Naive thymus-derived CD4-positive, alpha-beta T cell (primary cell): ENCODE measurements around the gene EIF3B. TPM values are rescaled to one million over a fixed set of nuclear protein-coding genes. Genes with fewer than 3 reads are reported as not detected.
A peak's percentile ranks its signal among the peaks of the same experiment; 100 is the strongest.

ENCODE experiments used
- ATAC-seq: fragments of 150-1000 bp; cut with Tn5 transposase; 2 replicates; pipeline ENCODE4 v1.10.0; 2021; ENCODE audit warnings: mild to moderate bottlenecking, moderate library complexity
- CTCF ChIA-PET: fragments of 350-600 bp; sonication (Branson Sonifier 250); formaldehyde crosslinking; loops from one replicate; lab custom pipeline; 2021; ENCODE audit warnings: antibody characterized with exemption; lab: Charles Lee
- POLR2A ChIA-PET: fragments of 350-600 bp; sonication (Branson Sonifier 250); formaldehyde crosslinking; loops from one replicate; lab custom pipeline; 2021; ENCODE audit warnings: antibody characterized with exemption, inconsistent platforms; lab: Charles Lee
- DNase-seq, 9 donors: peaks; one replicate each; pipeline versions ENCODE4 v3.0.0 to v3.0.0-alpha.2; 2020 to 2022; ENCODE audit warnings: mixed read lengths in 1 of 9
- H3K27ac ChIP-seq: one replicate; pipeline ENCODE4 v1.7.0; 2013; ENCODE audit warnings: mild to moderate bottlenecking, low read depth, low read length, moderate library complexity
- H3K27me3 ChIP-seq, 2 donors: one replicate each; pipeline ENCODE4 v1.7.0; 2013; ENCODE audit warnings: low read length in 2 of 2, mild to moderate bottlenecking in 2 of 2, moderate library complexity in 2 of 2; ENCODE audit not compliant: control insufficient read depth in 2 of 2, insufficient read depth in 2 of 2
- H3K36me3 ChIP-seq, 3 experiments: 1 replicate in 2 of 3; 2 replicates in 1 of 3; pipeline ENCODE4 v1.7.0; 2013; ENCODE audit warnings: low read length in 3 of 3, mild to moderate bottlenecking in 3 of 3, moderate library complexity in 1 of 3; ENCODE audit not compliant: insufficient read depth in 3 of 3, control insufficient read depth in 2 of 3
- H3K4me1 ChIP-seq, 2 donors: one replicate each; pipeline ENCODE4 v1.7.0; 2013; ENCODE audit warnings: low read length in 2 of 2, mild to moderate bottlenecking in 2 of 2, moderate library complexity in 1 of 2; ENCODE audit not compliant: control insufficient read depth in 2 of 2, insufficient read depth in 2 of 2
- H3K4me3 ChIP-seq: 2 replicates; pipeline ENCODE4 v1.7.0; 2013; ENCODE audit warnings: mild to moderate bottlenecking, low read length
- H3K9me3 ChIP-seq, 3 experiments: 1 replicate in 2 of 3; 2 replicates in 1 of 3; pipeline ENCODE4 v1.7.0; 2013; ENCODE audit warnings: low read length in 3 of 3; ENCODE audit not compliant: control insufficient read depth in 2 of 3
- H3K27ac Mint-ChIP-seq, 9 donors: one replicate each; pipeline ENCODE4 v1.8.0; 2020 to 2022; ENCODE audit warnings: mixed read lengths in 9 of 9, mild to moderate bottlenecking in 8 of 9, moderate library complexity in 5 of 9, inconsistent platforms in 2 of 9
- H3K27me3 Mint-ChIP-seq, 5 donors: one replicate each; pipeline ENCODE4 v1.8.0; 2021 to 2022; ENCODE audit warnings: mixed read lengths in 5 of 5, mild to moderate bottlenecking in 1 of 5
- H3K36me3 Mint-ChIP-seq, 5 donors: one replicate each; pipeline ENCODE4 v1.8.0; 2020 to 2022; ENCODE audit warnings: mixed read lengths in 5 of 5, mild to moderate bottlenecking in 3 of 5, inconsistent platforms in 1 of 5
- H3K4me1 Mint-ChIP-seq, 7 donors: one replicate each; pipeline ENCODE4 v1.8.0; 2020 to 2022; ENCODE audit warnings: mixed read lengths in 7 of 7, mild to moderate bottlenecking in 3 of 7, inconsistent platforms in 1 of 7
- H3K4me3 Mint-ChIP-seq, 10 donors: one replicate each; pipeline ENCODE4 v1.8.0; 2020 to 2022; ENCODE audit warnings: mild to moderate bottlenecking in 10 of 10, mixed read lengths in 10 of 10, moderate library complexity in 6 of 10, inconsistent platforms in 2 of 10
- H3K9me3 Mint-ChIP-seq, 11 donors: one replicate each; pipeline ENCODE4 v1.8.0; 2020 to 2022; ENCODE audit warnings: mixed read lengths in 11 of 11, mild to moderate bottlenecking in 4 of 11, inconsistent platforms in 1 of 11, moderate library complexity in 1 of 11
- intact Hi-C, 2 donors: fragments of 100-400 bp; cut with micrococcal nuclease; formaldehyde crosslinking; loops; one replicate each; pipeline ENCODE4 v1.15.1; 2023
- polyA plus RNA-seq, 2 donors: library from polyadenylated mRNA; unstranded; fragments of 300-500 nt; fragmentation: Illumina TruSeq; gene quantifications; one replicate each; pipeline ENCODE4 v1.2.3, GENCODE V29; 2021
- total RNA-seq, 6 experiments: library from RNA in 5 of 6; stranded (reverse) in 5 of 6; gene quantifications; 1 replicate in 5 of 6; 2 replicates in 1 of 6; pipeline ENCODE4 v1.2.3 and lab custom pipeline; 2021 to 2026

EIF3B gene
- total and polyA plus RNA-seq, 7 experiments from 2014 or later, result 78.0 to 189 (median 157) TPM

DNA sequence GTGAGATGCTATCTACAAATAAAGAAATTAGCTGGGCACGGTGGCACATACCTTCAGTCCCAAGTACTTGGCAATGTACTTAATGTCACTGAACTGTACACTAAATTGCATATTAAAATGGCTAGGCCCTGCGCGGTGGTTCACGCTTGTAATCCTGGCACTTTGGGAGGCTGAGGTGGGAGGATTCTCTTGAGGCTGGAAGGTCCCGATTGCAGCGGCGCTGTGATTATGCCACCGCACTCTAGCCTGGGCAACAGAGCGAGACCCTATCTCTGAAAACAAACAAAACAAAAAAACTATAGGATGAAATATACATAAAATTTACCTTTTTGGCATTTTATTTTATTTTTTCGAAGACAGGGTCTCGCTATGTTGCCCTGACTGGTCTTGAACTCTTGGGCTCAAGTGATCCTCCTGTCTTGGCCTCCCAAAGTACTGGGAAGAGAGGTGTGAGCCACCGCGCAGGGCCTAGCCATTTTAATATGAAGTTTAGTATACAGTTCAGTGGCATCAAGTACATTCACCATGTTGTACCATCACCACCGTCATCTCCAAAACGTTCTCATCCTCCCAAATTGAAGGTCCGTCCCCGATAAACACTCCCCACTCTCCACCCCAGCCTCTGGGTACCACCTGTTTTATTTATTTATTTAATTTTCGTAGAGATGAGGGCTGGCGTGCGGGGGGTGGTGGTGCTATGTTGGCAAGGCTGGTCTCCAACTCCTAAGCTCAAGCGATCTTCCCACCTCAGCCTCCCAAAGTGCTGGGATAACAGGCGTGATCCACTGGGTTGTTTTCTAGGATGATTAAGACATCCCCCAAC lies 1.3 kb upstream of the EIF3B start:
- intact Hi-C loops, result loop anchor here (10.0 kb wide), 2 partner anchors 429 to 1539 kb away; no protein-coding TSS in a partner anchor
- ChIA-PET POLR2A (interaction anchor here (0.7 to 1.5 kb wide), 9 partner anchors 54 to 821 kb away, joined by 3 to 14 read pairs (median 5); partner anchors contain the start of genes MAD1L1, MRM2 and NUDT1), CTCF (no interaction called here)
- H3K4me1 Mint-ChIP-seq, result peaks cover 12 to 37% (median 26%) of the 10 kb centered on the region in 7 donors
- peaks cover 0 to 3% (median 0%) of the 10 kb centered on the region in 5 donors for H3K27me3 Mint-ChIP-seq
- H3K4me3 Mint-ChIP-seq, result peak overlapping the region; percentile 88 to 100 (median 94)
- Histone ChIP-seq H3K9me3 (no peaks in the 10 kb centered on the region), H3K27me3 (no peaks in the 10 kb centered on the region), H3K4me1 (peaks cover 25 to 31% of the 10 kb centered on the region in 2 donors), H3K36me3 (peaks cover 0 to 10% (median 0%) of the 10 kb centered on the region in 3 experiments), H3K27ac (peak overlapping the region; percentile 97), H3K4me3 (peak overlapping the region; percentile 76)
- H3K36me3 Mint-ChIP-seq, result peaks cover 3 to 5% (median 5%) of the 10 kb centered on the region in 5 donors
- DNase-seq (no peak), ATAC-seq (no peak)
- H3K9me3 Mint-ChIP-seq, result no peaks in the 10 kb centered on the region
- H3K27ac Mint-ChIP-seq, result peak overlapping the region; percentile 98 to 100 (median 100)

DNA sequence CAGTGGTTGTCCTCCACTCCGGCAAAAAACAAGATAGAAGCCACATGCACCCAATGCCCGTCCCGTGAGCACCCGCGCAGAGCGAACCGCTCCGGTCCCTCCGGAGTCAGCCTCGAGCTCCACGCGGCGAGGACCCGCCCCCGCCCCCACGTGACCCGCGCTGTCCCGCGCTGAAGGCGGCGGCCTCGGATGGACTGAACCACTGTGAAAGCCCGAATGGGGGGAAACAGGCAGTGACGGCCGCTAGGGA lies 766 bp upstream of the EIF3B start:
- ATAC-seq (peak; percentile 81), DNase-seq (peak in 2 of 9 donors; percentile 85 to 87)
- H3K27ac Mint-ChIP-seq, result peak overlapping the region; percentile 98 to 100 (median 100)
- peak overlapping the region; percentile 88 to 100 (median 94) for H3K4me3 Mint-ChIP-seq
- Histone ChIP-seq H3K4me3 (peak overlapping the region; percentile 76), H3K27ac (peak overlapping the region; percentile 97), H3K36me3 (peaks cover 0 to 10% (median 0%) of the 10 kb centered on the region in 3 experiments), H3K9me3 (no peaks in the 10 kb centered on the region), H3K4me1 (peaks cover 25 to 33% of the 10 kb centered on the region in 2 donors), H3K27me3 (no peaks in the 10 kb centered on the region)
- peaks cover 3 to 5% (median 5%) of the 10 kb centered on the region in 5 donors for H3K36me3 Mint-ChIP-seq
- H3K27me3 Mint-ChIP-seq, result peaks cover 0 to 3% (median 0%) of the 10 kb centered on the region in 5 donors
- intact Hi-C loops, result loop anchor here (1.0 to 10.0 kb wide), 11 partner anchors 40 to 1539 kb away; partner anchors contain the start of genes BRAT1 (in 2 of the 2), CHST12 (in 2 of the 2), SNX8 (in 2 of the 2) and MAD1L1 (in 1 of the 2)
- peaks cover 12 to 43% (median 26%) of the 10 kb centered on the region in 7 donors for H3K4me1 Mint-ChIP-seq
- CTCF ChIA-PET, result no interaction called here
- POLR2A ChIA-PET, result interaction anchor here (0.6 to 1.5 kb wide), 11 partner anchors 49 to 822 kb away, joined by 3 to 14 read pairs (median 5); partner anchors contain the start of genes MAD1L1, MRM2 and NUDT1
- no peaks in the 10 kb centered on the region for H3K9me3 Mint-ChIP-seq

DNA sequence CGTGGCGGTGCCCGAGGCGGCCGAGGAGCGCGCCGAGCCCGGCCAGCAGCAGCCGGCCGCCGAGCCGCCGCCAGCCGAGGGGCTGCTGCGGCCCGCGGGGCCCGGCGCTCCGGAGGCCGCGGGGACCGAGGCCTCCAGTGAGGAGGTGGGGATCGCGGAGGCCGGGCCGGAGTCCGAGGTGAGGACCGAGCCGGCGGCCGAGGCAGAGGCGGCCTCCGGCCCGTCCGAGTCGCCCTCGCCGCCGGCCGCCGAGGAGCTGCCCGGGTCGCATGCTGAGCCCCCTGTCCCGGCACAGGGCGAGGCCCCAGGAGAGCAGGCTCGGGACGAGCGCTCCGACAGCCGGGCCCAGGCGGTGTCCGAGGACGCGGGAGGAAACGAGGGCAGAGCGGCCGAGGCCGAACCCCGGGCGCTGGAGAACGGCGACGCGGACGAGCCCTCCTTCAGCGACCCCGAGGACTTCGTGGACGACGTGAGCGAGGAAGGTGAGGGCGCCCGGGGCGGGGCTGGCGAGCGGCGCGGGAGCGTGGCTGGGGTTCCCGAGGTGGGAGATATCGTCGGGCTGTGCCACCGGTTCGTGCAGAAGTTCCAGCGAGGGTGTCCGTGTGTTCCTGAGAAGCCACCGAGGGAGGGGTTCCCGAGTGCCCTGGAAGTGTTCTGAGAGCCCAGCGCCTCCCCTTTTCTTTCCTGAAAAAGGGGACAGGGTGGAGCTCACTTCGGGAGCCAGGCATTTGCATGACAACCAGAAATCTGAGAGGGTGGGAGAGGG lies 495 bp downstream of the EIF3B start:
- Mint-ChIP-seq H3K27ac (peak overlapping the region in 8 of 9 donors; percentile 27 to 100 (median 94)), H3K4me1 (peaks cover 24 to 55% (median 37%) of the 10 kb centered on the region in 7 donors), H3K36me3 (peaks cover 4 to 9% (median 5%) of the 10 kb centered on the region in 5 donors), H3K27me3 (peaks cover 0 to 3% (median 0%) of the 10 kb centered on the region in 5 donors), H3K9me3 (no peaks in the 10 kb centered on the region), H3K4me3 (peak overlapping the region; percentile 90 to 100 (median 94))
- no peak for ATAC-seq
- ChIA-PET CTCF (interaction anchor here (1.2 kb wide), 1 partner anchor 11 kb away, joined by 4 read pairs; no protein-coding TSS in a partner anchor), POLR2A (interaction anchor here (1.0 to 1.5 kb wide), 4 partner anchors 10 to 155 kb away, joined by 3 to 14 read pairs (median 4); no protein-coding TSS in a partner anchor)
- peak in 2 of 9 donors; percentile 8 to 18 for DNase-seq
- Histone ChIP-seq H3K27ac (peak overlapping the region; percentile 97), H3K9me3 (no peaks in the 10 kb centered on the region), H3K4me3 (peak overlapping the region; percentile 89), H3K36me3 (peaks cover 0 to 22% (median 5%) of the 10 kb centered on the region in 3 experiments), H3K27me3 (no peaks in the 10 kb centered on the region), H3K4me1 (peaks cover 25 to 41% of the 10 kb centered on the region in 2 donors)
- intact Hi-C loops, result loop anchor here (1.0 to 10.0 kb wide), 11 partner anchors 41 to 1540 kb away; partner anchors contain the start of genes BRAT1 (in 2 of the 2), CHST12 (in 2 of the 2), SNX8 (in 2 of the 2) and MAD1L1 (in 1 of the 2)

DNA sequence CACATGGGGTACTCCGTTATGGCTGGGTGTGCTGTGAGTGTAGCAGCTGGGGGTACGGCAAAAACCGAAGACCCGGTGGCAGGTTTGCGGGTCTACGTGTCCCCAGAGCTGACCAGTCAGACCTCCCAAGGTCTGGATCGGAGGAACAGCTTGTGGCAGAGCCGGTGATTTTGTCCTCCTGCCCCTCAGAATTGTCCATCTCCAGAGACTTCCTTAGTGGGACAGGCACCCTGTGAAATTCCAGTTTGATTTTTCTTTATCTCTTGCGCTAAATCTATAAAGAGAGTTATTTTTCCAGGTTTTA lies 1.0 kb downstream of the EIF3B start:
- peak overlapping the region; percentile 80 to 100 (median 88) for H3K4me3 Mint-ChIP-seq
- H3K4me1 Mint-ChIP-seq, result peaks cover 29 to 61% (median 42%) of the 10 kb centered on the region in 7 donors
- no peaks in the 10 kb centered on the region for H3K27me3 ChIP-seq
- H3K27me3 Mint-ChIP-seq, result peaks cover 0 to 3% (median 0%) of the 10 kb centered on the region in 5 donors
- H3K36me3 ChIP-seq, result peaks cover 0 to 27% (median 5%) of the 10 kb centered on the region in 3 experiments
- peak overlapping the region; percentile 97 for H3K27ac ChIP-seq
- DNase-seq, result no peak
- no peaks in the 10 kb centered on the region for H3K9me3 Mint-ChIP-seq
- peak overlapping the region; percentile 27 to 87 (median 83) for H3K27ac Mint-ChIP-seq
- intact Hi-C loops, result loop anchor here (2.0 to 10.0 kb wide), 3 partner anchors 123 to 1541 kb away; partner anchors contain the start of gene MAD1L1 (in 1 of the 2)
- no peaks in the 10 kb centered on the region for H3K9me3 ChIP-seq
- ChIA-PET CTCF (interaction anchor here (1.2 kb wide), 1 partner anchor 10 kb away, joined by 4 read pairs; no protein-coding TSS in a partner anchor), POLR2A (interaction anchor here (0.7 to 1.2 kb wide), 3 partner anchors 10 to 855 kb away, joined by 3 to 4 read pairs (median 3); no protein-coding TSS in a partner anchor)
- peaks cover 25 to 41% of the 10 kb centered on the region in 2 donors for H3K4me1 ChIP-seq
- peaks cover 4 to 14% (median 10%) of the 10 kb centered on the region in 5 donors for H3K36me3 Mint-ChIP-seq
- no peak for ATAC-seq
- peak overlapping the region; percentile 89 for H3K4me3 ChIP-seq

DNA sequence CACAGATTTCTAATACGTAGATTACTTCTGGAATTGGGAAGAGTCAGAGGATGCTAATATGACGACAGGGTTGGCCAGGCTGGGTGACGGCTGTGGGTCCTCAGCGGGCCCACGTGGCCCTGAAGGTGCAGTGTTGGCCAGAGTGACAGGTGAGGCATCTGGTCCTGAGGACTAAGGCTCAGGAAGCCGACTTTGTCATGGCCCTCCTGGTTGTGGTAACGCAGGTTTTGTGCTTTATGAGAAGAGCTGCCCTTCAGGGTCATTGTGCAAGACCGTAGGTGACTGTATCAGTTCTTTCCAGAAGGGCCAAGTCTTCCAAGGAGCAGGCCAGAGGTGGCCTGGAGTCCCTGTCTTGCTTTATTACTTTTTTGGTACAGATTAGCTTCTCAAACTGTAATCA lies 2.5 kb downstream of the EIF3B start:
- H3K36me3 Mint-ChIP-seq, result peaks cover 4 to 16% (median 13%) of the 10 kb centered on the region in 5 donors
- POLR2A ChIA-PET, result no interaction called here
- Histone ChIP-seq H3K27me3 (no peaks in the 10 kb centered on the region), H3K4me1 (peaks cover 25 to 41% of the 10 kb centered on the region in 2 donors), H3K27ac (no peak overlapping the region), H3K9me3 (no peaks in the 10 kb centered on the region), H3K4me3 (no peak overlapping the region), H3K36me3 (peaks cover 0 to 35% (median 6%) of the 10 kb centered on the region in 3 experiments)
- peak overlapping the region; percentile 19 to 100 (median 80) for H3K4me3 Mint-ChIP-seq
- peaks cover 30 to 64% (median 45%) of the 10 kb centered on the region in 7 donors for H3K4me1 Mint-ChIP-seq
- CTCF ChIA-PET, result interaction anchor here (0.7 to 1.1 kb wide), 2 partner anchors 9 to 16 kb away, joined by 3 to 4 read pairs; no protein-coding TSS in a partner anchor
- intact Hi-C loops, result loop anchor here (10.0 kb wide), 2 partner anchors 432 to 1542 kb away; no protein-coding TSS in a partner anchor
- no peak for DNase-seq
- ATAC-seq, result no peak
- H3K27ac Mint-ChIP-seq, result peak overlapping the region in 7 of 9 donors; percentile 22 to 62 (median 33)
- peaks cover 0 to 3% (median 0%) of the 10 kb centered on the region in 5 donors for H3K27me3 Mint-ChIP-seq
- no peaks in the 10 kb centered on the region for H3K9me3 Mint-ChIP-seq
